ENCODE results near the gene NID1. TPM values are rescaled to one million over a fixed set of nuclear protein-coding genes. Genes with fewer than 3 reads are reported as not detected.
A peak's percentile ranks its signal among the peaks of the same experiment; 100 is the strongest.

Gene NID1
- total RNA-seq, 1 experiment from 2014 or later = 12.9 TPM

DNA sequence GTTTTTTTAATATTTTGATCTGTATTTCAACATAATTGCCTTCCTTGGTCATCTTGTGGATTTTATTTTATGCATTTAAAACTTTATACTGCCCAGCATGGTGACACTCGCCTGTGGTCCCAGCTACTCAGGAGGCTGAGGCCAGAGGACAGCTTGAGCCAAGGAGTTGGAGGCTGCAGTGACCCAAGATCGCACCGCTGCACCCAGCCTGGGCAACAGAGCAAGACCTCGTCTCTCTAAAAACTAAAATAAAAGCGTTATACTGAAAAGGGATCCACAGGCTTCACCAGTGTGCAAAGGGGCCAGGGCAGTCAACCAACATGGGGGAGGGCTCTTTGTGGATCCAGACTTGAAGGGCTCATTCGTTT is 1.4 kb downstream of the NID1 start:
- H3K4me3 ChIP-seq (ENCODE audit: insufficient read depth, low read depth, low read length) = peak overlapping the region; percentile 84
- DNase-seq = no peak
- peaks cover 31% of the 10 kb centered on the region for H3K27me3 ChIP-seq (ENCODE audit: control insufficient read depth, insufficient read depth, low read length)
- no peaks in the 10 kb centered on the region for H3K36me3 ChIP-seq (replicated peaks; ENCODE audit: control insufficient read depth, insufficient read depth, low read length)

DNA sequence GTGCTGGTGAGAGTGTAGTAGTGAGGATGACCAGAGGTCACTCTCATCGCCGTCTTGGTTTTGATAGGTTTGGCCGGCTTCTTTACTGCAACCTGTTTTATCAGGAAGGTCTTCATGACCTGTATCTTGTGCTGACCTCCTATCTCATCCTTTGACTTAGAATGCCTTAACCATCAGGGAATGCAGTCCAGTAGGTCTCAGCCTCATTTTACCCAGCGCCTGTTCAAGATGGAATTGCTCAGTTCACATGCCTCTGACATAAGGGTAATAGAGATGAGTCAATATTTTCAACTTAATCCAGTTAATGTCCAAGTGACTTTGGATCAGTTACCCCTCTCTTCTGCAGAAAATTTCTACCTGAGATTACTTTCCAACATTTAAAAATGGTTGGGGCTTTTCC is 4.6 kb downstream of the NID1 start:
- Histone ChIP-seq H3K27me3 (ENCODE audit: control insufficient read depth, insufficient read depth, low read length) (peaks cover 20% of the 10 kb centered on the region), H3K4me3 (ENCODE audit: insufficient read depth, low read depth, low read length) (no peak overlapping the region), H3K36me3 (replicated peaks; ENCODE audit: control insufficient read depth, insufficient read depth, low read length) (no peaks in the 10 kb centered on the region)
- DNase-seq = no peak

DNA sequence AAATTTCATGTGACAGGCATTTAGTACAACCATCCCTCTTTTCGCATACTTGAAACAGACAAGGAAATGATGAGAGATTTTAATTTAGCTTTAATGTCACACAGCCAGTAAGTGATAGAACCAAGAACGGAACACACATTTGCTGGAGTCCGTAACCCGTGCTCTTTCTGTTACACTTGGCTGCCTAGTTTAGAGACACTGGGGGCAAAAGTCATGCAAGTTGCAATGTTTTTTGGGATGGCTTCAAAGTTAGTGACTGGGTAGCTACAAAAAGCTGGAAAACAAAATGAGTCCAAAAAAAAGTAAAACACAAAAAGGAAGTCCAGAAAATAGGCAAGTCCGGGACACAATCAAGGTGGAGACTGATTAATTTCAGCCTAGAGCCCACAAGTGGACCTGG is 5.9 kb downstream of the NID1 start:
- Histone ChIP-seq H3K36me3 (replicated peaks; ENCODE audit: control insufficient read depth, insufficient read depth, low read length) (no peaks in the 10 kb centered on the region), H3K27me3 (ENCODE audit: control insufficient read depth, insufficient read depth, low read length) (peaks cover 9% of the 10 kb centered on the region), H3K4me3 (ENCODE audit: insufficient read depth, low read depth, low read length) (no peak overlapping the region)
- DNase-seq = no peak

DNA sequence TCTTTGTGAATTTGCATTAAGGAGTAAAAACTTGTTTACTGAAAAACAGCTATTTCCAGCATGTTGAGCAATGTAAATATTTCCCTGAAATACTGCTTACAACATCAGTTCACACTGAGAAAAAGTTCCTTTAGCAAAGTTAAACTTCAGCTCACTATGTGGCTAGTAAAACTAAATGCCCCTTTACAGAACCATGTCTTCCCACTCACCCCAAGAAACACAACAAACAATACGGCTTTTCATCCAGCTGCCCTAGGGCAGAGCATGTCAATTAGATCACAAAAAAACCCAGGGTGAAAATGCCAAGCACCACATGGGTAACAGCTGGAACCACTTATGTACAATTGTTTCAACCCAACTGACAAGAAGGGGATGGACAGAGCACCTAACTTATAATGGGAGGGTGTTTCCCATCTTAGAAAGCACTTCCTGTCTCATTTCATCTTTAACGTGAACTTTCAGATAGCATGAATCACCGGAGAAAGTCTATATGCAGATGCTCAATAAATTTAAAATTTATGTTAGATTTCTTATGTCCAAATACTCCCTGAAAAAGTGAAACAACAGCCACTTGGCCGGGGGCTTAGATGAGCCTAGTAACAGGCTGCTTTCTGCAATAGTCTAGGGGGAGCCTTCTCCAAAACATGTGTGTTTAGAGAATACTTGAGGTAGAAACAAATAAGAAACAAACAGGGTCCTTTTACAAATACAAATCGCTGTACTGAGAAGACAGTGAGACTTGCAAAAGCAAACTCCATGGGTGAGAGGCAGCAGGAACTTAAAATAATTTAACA is 6.6 kb downstream of the NID1 start:
- Histone ChIP-seq H3K4me3 (ENCODE audit: insufficient read depth, low read depth, low read length) (no peak overlapping the region), H3K36me3 (replicated peaks; ENCODE audit: control insufficient read depth, insufficient read depth, low read length) (no peaks in the 10 kb centered on the region), H3K27me3 (ENCODE audit: control insufficient read depth, insufficient read depth, low read length) (peaks cover 2% of the 10 kb centered on the region; the same call in 1 of the 2 replicates)
- DNase-seq = no peak

DNA sequence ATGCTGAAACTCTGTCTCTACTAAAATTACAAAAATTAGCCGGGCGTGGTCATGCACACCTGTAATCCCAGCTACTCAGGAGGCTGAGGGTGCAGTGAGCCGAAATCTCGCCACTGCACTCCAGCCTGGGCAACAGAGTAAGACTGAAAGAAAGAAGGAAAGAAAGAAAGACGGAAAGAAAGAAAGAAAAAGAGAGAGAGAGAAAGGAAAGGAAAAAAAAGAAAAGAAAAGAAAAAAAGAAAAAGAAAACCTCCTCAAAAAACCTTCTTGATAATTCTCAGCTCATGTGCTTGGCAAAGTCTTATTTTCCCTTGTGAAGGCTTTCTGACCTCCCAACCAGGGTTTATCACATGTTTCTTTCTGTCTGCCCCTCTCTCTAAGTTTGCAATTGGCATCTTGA is 7.3 kb downstream of the NID1 start:
- Histone ChIP-seq H3K27me3 (ENCODE audit: control insufficient read depth, insufficient read depth, low read length) (no peaks in the 10 kb centered on the region; the same call in 1 of the 2 replicates), H3K4me3 (ENCODE audit: insufficient read depth, low read depth, low read length) (no peak overlapping the region)

DNA sequence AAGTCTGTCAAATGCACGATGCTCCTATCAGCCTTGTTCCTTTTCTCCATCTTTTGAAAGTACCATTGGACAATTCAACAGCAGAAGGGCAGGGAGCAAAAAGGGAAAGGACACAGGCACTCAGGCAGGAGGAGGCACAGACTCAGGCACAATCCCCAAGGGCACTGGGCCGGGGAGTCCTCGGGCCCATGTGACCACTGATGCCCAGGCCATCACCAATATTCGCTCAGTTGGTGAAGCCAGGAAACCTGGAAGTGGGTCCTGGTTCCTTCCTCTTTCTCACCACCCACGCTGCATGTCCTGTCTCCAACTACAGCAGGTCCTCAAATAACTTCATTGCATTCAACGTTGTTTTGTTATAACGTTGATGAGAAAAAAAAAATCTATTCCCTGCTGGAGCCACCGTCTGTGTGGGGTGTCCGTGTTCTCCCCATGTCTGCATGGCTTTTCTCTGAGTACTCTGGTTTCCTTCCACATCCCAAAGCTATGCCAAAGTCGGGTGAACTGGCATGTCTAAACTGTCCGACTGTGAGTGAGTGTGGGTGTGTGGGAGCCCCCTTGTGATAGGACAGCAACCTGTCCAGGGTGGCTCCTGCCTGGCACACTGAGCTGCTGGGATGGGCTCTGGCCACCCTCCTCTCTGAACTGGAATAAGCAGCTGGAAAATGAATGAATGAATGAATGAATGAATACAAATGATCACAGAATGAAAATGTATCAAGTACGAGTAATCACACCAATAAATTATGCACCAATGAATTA is 12.5 kb downstream of the NID1 start:
- Histone ChIP-seq H3K36me3 (replicated peaks; ENCODE audit: control insufficient read depth, insufficient read depth, low read length) (no peaks in the 10 kb centered on the region; the same call in 1 of the 2 replicates), H3K4me3 (ENCODE audit: insufficient read depth, low read depth, low read length) (no peak overlapping the region), H3K27me3 (ENCODE audit: control insufficient read depth, insufficient read depth, low read length) (no peaks in the 10 kb centered on the region)
- DNase-seq = no peak

More for the DNA sequence above, 7.3 kb downstream of the NID1 start:
- no peak for DNase-seq
- H3K36me3 ChIP-seq (replicated peaks; ENCODE audit: control insufficient read depth, insufficient read depth, low read length) = no peaks in the 10 kb centered on the region

DNA sequence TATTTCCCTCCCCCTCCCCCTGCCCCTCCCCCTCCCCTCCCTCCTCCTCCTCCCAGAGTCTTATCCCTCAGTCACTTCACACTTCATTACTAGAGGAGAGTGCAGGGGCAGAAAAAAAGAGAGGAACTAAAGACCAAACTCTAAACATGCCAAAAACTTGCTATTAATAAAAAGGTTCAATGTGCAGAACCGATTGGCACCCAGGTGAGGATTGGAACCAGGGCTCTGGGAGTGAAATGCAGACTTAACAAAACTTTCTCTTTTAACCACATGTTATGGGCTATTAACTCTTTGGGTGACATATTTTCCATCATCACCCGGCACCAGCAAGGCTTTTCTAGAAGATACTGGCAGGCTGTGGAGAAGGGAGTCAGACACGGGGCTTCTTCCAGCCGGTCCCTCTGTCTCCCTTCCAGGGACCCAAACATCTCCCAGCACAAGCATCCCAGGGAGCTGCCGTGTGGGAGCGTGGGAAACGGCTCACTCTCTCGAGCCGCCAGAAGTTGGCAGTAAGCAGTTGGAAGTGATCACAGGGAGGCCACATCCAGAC is 13.6 kb downstream of the NID1 start:
- no peaks in the 10 kb centered on the region; the same call in none of the 2 replicates for H3K36me3 ChIP-seq (replicated peaks; ENCODE audit: control insufficient read depth, insufficient read depth, low read length)
- peak; percentile 32 for DNase-seq
- H3K27me3 ChIP-seq (ENCODE audit: control insufficient read depth, insufficient read depth, low read length) = no peaks in the 10 kb centered on the region
- H3K4me3 ChIP-seq (ENCODE audit: insufficient read depth, low read depth, low read length) = no peak overlapping the region

DNA sequence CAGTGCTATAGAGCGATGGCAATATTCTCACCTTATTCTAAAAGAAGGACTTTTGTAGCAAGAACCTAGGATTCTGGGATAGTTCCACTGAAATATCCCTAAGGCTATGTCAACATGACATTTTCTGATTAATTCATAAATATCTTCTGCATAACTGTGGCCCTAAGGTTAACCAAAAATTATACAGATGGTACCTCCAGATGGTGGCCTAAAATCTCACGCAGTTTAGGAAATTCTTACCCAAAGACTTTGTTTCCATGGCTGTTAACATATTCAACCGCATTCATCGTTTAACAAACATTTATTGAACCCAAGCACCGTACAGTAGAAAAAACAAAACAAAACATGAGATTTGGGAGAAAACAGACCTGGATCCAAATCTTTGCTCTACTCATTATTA is 19.1 kb downstream of the NID1 start:
- no peak overlapping the region for H3K4me3 ChIP-seq (ENCODE audit: insufficient read depth, low read depth, low read length)
- H3K36me3 ChIP-seq (replicated peaks; ENCODE audit: control insufficient read depth, insufficient read depth, low read length) = no peaks in the 10 kb centered on the region; the same call in none of the 2 replicates
- no peak for DNase-seq

DNA sequence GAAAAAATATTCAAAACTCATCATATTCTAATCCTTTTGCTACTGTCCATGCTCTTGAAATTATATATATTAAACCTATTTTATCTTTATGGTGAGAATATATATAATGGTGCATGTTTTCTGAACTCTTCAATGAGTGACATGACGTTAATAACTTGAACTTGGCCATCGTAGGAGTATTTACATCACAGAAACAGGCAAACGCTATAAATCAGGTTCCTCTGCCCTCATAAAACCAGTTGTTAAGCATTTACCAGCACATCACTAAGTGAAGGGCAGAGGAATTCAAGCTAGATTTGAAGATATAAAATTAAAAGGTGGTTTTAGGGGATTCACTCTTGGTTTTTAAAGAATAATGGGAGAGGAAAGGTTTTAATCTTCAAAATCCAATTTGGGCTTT is 20.5 kb downstream of the NID1 start:
- DNase-seq = no peak
- Histone ChIP-seq H3K27me3 (ENCODE audit: control insufficient read depth, insufficient read depth, low read length) (no peaks in the 10 kb centered on the region), H3K36me3 (replicated peaks; ENCODE audit: control insufficient read depth, insufficient read depth, low read length) (no peaks in the 10 kb centered on the region; the same call in none of the 2 replicates), H3K4me3 (ENCODE audit: insufficient read depth, low read depth, low read length) (no peak overlapping the region)

More for the DNA sequence above, 19.1 kb downstream of the NID1 start:
- H3K27me3 ChIP-seq (ENCODE audit: control insufficient read depth, insufficient read depth, low read length) = no peaks in the 10 kb centered on the region

DNA sequence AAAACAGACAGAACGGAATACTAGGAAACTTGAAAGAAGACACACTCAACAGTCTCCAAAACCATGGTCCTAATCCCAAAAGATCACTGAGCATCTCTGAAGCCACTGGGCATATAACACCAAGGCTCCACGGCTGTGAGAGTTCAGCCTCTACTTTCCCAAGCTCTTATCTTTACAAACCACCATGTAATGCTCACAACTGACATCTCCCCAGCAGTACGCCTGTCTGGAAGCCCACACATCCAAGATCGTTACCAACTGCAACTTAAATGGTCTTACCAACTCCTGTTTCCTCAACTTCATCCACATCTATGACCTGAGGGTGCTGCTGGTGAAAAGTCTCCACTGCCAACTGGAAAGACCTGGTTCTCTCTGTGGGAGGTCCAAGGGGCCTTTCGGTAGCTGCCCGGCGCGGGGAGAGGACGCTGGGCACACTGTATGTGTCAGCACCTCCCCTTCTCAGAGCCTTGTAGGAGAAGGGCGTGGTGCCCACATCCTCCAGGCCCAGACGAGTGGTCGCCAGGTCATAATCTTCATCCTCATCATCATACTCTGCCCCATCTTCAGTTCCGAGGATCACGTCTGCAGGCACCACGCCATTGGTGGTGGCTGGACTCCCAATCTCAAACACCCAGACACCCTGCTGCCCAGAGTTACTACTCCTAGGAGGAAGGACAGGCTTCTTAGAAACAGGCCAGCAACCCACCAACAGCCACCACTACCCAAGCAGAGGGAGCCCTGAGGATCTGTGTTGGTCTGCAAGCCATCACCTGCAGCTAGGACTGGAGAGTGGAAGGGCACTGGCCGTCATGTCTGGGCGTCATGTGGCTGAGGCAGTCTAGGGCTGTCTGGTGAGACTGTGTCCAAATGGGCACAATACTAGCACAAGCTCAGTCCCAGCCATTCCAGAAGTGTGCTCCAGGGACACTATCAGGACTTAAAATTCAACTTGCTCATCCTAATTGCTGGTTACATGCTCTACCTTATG is 23.0 kb downstream of the NID1 start:
- H3K27me3 ChIP-seq (ENCODE audit: control insufficient read depth, insufficient read depth, low read length) = no peaks in the 10 kb centered on the region
- no peak overlapping the region for H3K4me3 ChIP-seq (ENCODE audit: insufficient read depth, low read depth, low read length)
- H3K36me3 ChIP-seq (replicated peaks; ENCODE audit: control insufficient read depth, insufficient read depth, low read length) = no peaks in the 10 kb centered on the region; the same call in 1 of the 2 replicates
- no peak for DNase-seq

DNA sequence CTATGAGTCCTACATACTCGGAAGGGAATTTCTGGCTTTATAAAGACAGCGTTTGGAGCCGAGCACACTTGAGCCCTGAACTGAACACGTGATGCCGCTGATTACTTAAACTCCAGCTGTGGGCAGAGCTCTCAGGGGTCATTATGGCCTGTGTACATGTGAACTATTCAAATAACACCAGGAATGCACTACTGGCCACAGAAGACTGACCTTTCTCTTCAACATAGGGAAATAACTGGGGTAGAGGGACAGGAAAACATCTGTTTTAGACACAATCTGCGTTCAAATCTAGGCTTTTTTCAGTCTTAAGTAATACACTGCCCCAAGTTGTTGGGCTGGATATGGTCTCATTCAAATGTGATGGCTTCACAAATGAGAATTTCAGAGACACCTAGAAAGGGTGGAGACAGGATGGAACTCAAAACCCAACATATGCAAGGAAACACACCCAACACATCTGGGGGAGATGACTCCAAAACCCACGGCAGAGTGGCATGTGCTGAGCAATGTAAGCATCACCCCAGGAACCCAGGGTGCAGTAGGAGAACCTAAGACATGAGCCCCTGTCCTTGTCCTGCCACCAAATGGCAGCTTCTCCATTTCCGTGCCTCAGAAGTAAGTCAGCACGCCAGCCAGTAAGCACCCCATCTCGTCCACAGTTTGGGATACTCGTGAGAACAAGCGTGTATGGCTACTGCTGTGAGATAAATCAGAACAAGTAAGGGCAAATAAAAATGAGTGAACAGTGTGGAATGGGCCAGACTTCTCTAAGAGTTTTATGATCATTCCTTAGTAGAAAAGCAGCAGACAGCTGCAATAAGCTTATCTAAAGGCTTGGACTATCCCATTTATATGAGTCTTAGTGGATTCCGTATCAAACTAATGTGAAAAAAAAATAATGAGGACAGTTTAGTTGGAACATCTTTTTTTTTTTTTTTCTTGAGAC is 24.9 kb downstream of the NID1 start:
- H3K27me3 ChIP-seq (ENCODE audit: control insufficient read depth, insufficient read depth, low read length) = no peaks in the 10 kb centered on the region
- DNase-seq = no peak
- no peak overlapping the region for H3K4me3 ChIP-seq (ENCODE audit: insufficient read depth, low read depth, low read length)
- H3K36me3 ChIP-seq (replicated peaks; ENCODE audit: control insufficient read depth, insufficient read depth, low read length) = no peaks in the 10 kb centered on the region; the same call in 1 of the 2 replicates

DNA sequence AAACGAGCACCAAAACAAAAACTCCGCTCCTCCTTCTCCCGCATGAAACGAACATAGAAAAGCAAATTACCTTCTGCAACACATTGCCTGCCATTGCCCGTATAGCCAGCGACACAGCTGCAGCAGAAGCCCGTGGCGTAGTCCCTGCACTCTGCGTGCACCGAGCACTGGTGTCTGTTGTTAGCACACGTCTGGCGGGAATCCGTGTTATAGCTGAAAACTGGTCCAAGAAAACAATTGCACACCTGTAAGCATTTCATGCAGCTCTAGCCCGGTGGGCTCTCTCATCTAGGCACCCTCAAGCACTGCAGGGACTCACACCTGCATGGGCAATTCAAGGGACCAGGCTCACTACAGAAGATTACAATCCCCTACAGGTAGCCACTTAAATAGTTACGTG is 26.9 kb downstream of the NID1 start:
- Histone ChIP-seq H3K27me3 (ENCODE audit: control insufficient read depth, insufficient read depth, low read length) (no peaks in the 10 kb centered on the region), H3K36me3 (replicated peaks; ENCODE audit: control insufficient read depth, insufficient read depth, low read length) (no peaks in the 10 kb centered on the region; the same call in 1 of the 2 replicates), H3K4me3 (ENCODE audit: insufficient read depth, low read depth, low read length) (no peak overlapping the region)
- DNase-seq = no peak

DNA sequence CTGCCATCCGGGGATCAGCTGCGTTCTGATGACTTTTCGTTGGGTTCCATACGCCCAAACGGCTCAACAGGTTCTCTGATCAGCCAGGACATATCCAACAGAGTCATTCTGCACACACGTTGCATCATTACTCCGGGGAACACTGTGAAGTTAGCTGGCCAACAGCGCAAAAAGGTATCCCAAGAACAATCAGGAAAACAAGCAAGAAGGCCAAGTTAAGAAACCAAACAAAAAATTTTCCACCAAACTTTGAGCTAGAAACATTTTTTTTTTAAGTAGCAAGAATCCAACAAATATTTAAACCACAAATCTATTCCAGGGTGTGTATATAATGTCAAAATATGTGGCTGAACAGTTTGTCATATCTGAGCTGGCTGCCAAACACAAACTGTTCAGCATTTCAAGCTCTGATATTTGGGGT is 29.2 kb downstream of the NID1 start:
- H3K36me3 ChIP-seq (replicated peaks; ENCODE audit: control insufficient read depth, insufficient read depth, low read length) = no peaks in the 10 kb centered on the region; the same call in 1 of the 2 replicates
- H3K27me3 ChIP-seq (ENCODE audit: control insufficient read depth, insufficient read depth, low read length) = no peaks in the 10 kb centered on the region
- DNase-seq = no peak
- no peak overlapping the region for H3K4me3 ChIP-seq (ENCODE audit: insufficient read depth, low read depth, low read length)

Data from H7 (cell line).